HFF-Myc (cell line): Measurements from ENCODE around the gene SLC30A1.
A peak's percentile ranks its signal among the peaks of the same experiment; 100 is the strongest.
"Not testable (repeated sequence)": the region's sequence is repeated elsewhere in the genome, so short reads cannot be mapped to it uniquely, and the experiment has no call there.

Experiments used
- DNase-seq: peaks from one replicate; pipeline ENCODE4 v3.0.0-alpha.2; 2011; ENCODE audit warnings: low read depth; ENCODE audit errors: extremely low read depth
- H3K4me3 ChIP-seq: replicated peaks from 2 replicates; pipeline ENCODE4 v1.5.1; 2011; ENCODE audit warnings: low read depth, mild to moderate bottlenecking, control low read depth, low read length
- TF ChIP-seq, protein P1 (sequence below): IDR thresholded peaks from 2 replicates; pipeline ENCODE4 v1.5.1; 2012; ENCODE audit warnings: mild to moderate bottlenecking, low read depth, low read length, control low read depth; ENCODE audit errors: missing control alignments

The SLC30A1 gene, protein sequence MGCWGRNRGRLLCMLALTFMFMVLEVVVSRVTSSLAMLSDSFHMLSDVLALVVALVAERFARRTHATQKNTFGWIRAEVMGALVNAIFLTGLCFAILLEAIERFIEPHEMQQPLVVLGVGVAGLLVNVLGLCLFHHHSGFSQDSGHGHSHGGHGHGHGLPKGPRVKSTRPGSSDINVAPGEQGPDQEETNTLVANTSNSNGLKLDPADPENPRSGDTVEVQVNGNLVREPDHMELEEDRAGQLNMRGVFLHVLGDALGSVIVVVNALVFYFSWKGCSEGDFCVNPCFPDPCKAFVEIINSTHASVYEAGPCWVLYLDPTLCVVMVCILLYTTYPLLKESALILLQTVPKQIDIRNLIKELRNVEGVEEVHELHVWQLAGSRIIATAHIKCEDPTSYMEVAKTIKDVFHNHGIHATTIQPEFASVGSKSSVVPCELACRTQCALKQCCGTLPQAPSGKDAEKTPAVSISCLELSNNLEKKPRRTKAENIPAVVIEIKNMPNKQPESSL

GRCh38 chr1:211578640-211579439, at the start of gene SLC30A1:
TSS of gene SLC30A1 (minus strand) at chr1:211579161. CDS start at chr1:211578612, 549 bp downstream.
- DNase-seq, result peak; percentile 94
- peak within 1 kb of the TSS; percentile 75 for H3K4me3 ChIP-seq
- TF ChIP-seq, protein P1, sequence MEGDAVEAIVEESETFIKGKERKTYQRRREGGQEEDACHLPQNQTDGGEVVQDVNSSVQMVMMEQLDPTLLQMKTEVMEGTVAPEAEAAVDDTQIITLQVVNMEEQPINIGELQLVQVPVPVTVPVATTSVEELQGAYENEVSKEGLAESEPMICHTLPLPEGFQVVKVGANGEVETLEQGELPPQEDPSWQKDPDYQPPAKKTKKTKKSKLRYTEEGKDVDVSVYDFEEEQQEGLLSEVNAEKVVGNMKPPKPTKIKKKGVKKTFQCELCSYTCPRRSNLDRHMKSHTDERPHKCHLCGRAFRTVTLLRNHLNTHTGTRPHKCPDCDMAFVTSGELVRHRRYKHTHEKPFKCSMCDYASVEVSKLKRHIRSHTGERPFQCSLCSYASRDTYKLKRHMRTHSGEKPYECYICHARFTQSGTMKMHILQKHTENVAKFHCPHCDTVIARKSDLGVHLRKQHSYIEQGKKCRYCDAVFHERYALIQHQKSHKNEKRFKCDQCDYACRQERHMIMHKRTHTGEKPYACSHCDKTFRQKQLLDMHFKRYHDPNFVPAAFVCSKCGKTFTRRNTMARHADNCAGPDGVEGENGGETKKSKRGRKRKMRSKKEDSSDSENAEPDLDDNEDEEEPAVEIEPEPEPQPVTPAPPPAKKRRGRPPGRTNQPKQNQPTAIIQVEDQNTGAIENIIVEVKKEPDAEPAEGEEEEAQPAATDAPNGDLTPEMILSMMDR, result no peak

DNA sequence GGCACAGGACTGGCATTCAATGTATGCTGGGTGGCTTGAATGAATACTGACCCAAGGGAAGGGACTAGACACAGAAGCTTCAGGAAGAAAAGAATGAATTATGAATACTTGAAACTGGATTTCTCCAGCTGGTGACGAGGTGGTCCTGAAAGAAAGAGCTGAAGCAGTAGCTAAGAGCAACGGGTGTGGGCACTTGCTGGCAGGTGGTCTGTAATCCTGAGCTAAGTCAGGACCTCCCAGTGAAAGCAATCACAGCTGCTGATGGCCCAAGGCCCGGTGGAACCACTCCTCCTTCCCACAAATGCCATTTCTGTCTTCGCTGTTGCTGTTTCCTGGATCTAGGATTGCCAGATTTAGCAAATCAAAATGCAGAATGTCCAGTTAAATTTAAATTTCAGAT, 49.5 kb upstream of the SLC30A1 start:
- no peak overlapping the region for H3K4me3 ChIP-seq
- DNase-seq, result no peak
- TF ChIP-seq, protein P1, result no peak

GRCh38 chr1:211627259-211627658, 48.3 kb upstream of the SLC30A1 start:
- no peak for DNase-seq
- TF ChIP-seq, protein P1, result no peak
- H3K4me3 ChIP-seq, result no peak overlapping the region

- H3K4me3 ChIP-seq, DNase-seq: not testable (repeated sequence)
Observed at GRCh38 chr1:211625866-211626265, 46.9 kb upstream of the SLC30A1 start.

- DNase-seq, result peak; percentile 24
- TF ChIP-seq, protein P1, result peak; percentile 48
Observed at GRCh38 chr1:211625040-211625439, 46.1 kb upstream of the SLC30A1 start.

GRCh38 chr1:211623515-211623914, 44.6 kb upstream of the SLC30A1 start:
- H3K4me3 ChIP-seq, result no peak overlapping the region
- no peak for DNase-seq
- TF ChIP-seq, protein P1, result no peak

More at GRCh38 chr1:211625040-211625439, 46.1 kb upstream of the SLC30A1 start:
- H3K4me3 ChIP-seq, result no peak overlapping the region

- no peak overlapping the region for H3K4me3 ChIP-seq
- DNase-seq, result no peak
- TF ChIP-seq, protein P1, result no peak
Observed at GRCh38 chr1:211621447-211622198, 42.7 kb upstream of the SLC30A1 start.
